VCaP (cell line): ENCODE data around the gene TMEM178B.
"Not testable (repeated sequence)": the region's sequence is repeated elsewhere in the genome, so short reads cannot be mapped to it uniquely, and the experiment has no call there.

Experiments used
- H3K27ac ChIP-seq: fragments of 450-650 bp; 2 replicates; pipeline ENCODE4 v1.5.1; 2017
- TF ChIP-seq, protein P1 (sequence below): fragments of 450-650 bp; conservative IDR thresholded peaks from 2 replicates; pipeline ENCODE4 v1.5.1; 2017; ENCODE audit warnings: mild to moderate bottlenecking, moderate library complexity

TMEM178B gene

DNA sequence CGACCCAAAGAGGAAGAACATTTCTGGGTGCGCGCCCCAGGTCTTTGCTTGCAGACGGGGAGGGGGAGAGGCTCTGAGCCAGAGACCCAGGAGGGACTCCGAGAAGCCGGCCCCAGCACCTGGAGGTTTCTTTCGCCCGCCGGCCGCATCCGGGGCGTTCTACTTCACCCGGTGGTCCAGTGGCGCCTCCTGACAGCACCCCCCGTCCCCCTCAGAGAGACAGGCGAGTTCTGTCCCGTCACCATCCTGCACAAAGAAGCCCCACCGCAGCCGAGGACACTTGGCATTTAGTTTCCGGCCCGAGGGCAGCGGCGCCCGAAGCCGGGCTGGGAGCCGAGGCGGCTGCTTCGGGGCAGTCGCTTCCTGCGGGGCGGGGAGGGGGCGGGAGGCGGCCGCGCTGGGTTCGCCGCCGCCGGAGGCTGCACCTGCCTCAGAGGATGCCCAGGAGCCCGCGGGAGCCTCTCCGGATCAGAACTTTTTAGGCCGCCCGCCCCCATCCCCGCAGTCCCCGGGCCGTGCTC, at the start of gene TMEM178B:
Gene TMEM178B, plus strand, starts transcription at position 424 of the 521 bp plus-strand sequence.
- H3K27ac ChIP-seq = peak within 1 kb of the TSS; percentile 92
- TF ChIP-seq, protein P1, sequence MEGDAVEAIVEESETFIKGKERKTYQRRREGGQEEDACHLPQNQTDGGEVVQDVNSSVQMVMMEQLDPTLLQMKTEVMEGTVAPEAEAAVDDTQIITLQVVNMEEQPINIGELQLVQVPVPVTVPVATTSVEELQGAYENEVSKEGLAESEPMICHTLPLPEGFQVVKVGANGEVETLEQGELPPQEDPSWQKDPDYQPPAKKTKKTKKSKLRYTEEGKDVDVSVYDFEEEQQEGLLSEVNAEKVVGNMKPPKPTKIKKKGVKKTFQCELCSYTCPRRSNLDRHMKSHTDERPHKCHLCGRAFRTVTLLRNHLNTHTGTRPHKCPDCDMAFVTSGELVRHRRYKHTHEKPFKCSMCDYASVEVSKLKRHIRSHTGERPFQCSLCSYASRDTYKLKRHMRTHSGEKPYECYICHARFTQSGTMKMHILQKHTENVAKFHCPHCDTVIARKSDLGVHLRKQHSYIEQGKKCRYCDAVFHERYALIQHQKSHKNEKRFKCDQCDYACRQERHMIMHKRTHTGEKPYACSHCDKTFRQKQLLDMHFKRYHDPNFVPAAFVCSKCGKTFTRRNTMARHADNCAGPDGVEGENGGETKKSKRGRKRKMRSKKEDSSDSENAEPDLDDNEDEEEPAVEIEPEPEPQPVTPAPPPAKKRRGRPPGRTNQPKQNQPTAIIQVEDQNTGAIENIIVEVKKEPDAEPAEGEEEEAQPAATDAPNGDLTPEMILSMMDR = no peak

DNA sequence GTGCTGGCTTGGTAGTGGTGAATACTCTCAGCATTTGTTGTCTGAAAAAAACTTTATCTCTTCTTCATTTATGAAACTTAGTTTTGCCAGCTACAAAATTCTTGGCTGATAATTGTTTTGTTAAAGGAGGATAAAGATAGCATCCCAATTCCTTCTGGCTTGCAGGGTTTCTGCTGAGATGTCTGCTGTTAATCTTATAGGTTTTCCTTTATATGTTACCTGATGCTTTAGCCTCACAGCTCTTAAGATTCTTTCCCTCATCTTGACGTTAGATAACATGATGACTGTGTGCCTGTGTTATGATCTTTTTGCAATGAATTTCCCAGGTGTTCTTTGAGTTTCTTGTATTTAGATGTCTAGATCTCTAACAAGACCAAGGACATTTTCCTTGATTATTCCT, 49.2 kb upstream of the TMEM178B start:
- H3K27ac ChIP-seq = no peak overlapping the region
- TF ChIP-seq, protein P1 = no peak

DNA sequence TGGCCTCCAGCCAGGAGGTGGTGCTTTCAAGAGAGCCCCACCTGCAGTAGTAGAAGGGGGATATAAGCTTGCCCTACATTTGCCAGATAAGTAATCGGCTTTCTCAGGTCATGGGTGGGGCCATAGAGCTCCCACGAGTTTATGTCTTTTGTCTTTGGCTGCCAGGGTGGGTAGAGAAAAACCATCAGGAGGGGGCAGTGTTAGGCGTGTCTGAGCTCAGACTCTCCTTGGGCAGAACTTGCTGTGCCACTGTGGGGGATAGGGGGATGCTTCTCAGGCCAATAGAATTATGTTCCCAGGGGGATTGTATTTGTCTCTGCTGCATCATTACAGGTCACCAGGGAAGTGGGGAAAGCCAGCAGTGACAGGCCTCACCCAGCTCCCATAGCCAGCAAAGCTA, 46.8 kb upstream of the TMEM178B start:
- no peak overlapping the region for H3K27ac ChIP-seq
- TF ChIP-seq, protein P1 = no peak

DNA sequence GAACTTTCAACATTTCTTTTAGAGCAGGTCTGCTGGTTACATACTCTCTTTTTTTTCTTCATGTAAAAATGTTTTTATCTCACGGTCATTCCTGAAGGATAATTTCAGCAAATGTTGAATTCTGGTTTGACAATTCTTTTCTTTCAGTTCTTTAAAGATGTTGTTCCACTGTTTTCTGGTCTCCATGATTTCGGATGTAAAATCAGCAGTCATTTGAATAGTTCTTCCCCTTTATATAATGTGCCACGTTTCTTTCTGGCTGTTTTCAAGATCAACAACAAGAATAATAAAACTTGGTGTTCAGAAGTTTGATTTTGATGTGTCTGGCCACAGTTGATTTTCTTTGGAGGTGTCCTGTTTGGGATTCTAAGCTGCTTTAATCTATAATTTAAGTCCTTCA, 45.1 kb upstream of the TMEM178B start:
- TF ChIP-seq, protein P1 = no peak
- no peak overlapping the region for H3K27ac ChIP-seq

DNA sequence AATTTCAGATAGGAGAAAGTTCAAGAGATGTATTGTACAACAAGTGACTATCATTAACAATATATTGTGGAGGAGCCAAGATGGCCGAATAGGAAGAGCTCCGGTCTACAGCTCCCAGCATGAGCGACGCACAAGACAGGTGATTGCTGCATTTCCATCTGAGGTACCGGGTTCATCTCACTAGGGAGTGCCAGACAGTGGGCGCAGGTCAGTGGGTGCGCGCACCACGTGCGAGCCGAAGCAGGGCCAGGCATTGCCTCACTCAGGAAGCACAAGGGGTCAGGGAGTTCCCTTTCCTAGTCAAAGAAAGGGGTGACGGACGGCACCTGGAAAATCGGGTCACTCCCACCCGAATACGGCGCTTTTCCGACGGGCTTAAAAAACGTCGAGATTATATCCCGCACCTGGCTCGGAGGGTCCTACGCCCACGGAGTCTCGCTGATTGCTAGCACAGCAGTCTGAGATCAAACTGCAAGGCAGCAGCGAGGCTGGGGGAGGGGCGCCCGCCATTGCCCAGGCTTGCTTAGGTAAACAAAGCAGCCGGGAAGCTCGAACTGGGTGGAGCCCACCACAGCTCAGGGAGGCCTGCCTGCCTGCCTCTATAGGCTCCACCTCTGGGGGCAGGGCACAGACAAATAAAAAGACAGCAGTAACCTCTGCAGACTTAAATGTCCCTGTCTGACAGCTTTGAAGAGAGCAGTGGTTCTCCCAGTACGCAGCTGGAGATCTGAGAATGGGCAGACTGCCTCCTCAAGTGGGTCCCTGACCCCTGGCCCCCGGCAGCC, 41.1 kb upstream of the TMEM178B start:
- not testable (repeated sequence) for H3K27ac ChIP-seq

DNA sequence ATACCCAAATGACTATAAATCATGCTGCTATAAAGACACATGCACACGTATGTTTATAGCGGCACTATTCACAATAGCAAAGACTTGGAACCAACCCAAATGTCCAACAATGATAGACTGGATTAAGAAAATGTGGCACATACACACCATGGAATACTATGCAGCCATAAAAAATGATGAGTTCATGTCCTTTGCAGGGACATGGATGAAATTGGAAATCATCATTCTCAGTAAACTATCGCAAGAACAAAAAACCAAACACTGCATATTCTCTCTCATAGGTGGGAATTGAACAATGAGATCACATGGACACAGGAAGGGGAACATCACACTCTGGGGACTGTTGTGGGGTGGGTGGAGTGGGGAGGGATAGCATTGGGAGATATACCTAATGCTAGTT, 35.8 kb upstream of the TMEM178B start:
- not testable (repeated sequence) for H3K27ac ChIP-seq

DNA sequence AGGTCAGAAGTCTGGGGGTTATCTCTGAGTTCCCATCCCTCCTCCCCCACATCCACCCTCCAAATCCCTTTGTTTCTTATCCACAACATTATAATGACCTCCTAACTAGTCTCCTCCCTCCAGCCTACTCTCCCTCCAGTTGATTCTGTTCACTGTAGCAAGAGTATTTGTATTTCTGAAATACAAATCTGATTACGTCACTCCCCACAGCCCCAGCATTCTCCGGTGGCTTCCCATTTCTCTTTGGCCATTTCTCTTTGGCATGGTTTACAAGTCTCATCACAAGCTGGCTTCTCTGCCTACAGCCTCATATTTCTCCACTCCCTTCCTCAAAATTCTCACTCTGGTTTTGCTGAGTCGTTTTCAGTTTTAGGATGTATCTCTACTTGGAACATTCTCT, 34.5 kb upstream of the TMEM178B start:
- no peak overlapping the region for H3K27ac ChIP-seq
- TF ChIP-seq, protein P1 = no peak

DNA sequence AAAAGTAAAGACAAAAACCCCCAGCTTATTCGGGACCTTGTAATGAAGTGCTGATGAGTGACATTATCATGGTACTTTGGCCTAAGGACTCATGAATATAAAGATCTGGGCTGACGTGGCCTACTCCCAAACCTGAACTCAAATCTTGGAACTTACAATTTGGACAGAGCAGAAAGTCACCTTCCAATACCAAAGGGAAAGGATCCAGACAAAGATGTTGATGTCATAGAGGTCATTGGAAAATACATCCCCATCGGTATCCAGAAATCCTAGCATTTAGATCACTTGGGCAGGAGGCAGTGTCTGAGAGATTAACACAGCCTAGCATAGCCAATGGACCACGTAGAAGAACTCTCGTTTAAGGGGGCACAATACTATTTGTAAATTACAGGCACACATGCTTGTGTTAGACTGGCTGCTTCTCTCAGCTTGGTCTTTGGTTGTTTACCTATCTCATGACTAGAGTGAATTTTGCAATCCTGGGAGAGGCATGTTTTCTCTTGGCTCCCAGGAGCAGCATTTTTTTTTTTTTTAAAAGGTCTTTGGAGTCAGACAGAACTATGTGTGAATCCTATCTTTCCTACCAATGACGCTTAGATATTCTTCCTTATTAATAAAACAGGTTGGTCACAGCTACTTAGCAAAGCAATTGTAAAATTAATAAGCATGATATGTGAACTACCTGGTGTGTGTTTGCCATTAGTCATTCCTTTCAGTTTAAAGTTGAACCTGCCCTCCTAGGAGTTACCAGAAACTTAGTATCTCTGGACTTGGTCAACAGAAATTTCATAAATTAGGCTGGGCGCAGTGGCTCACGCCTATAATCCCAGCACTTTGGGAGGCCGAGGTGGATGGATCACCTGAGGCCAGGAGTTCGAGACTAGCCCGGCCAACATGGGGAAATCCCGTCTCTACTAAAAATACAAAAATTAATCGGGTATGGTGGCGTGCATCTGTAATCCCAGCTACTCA, 31.4 kb upstream of the TMEM178B start:
- no peak overlapping the region for H3K27ac ChIP-seq
- TF ChIP-seq, protein P1 = no peak
